PC-9 (cell line): ENCODE results near the gene PFKP. TPM values are rescaled to one million over a fixed set of nuclear protein-coding genes. Genes with fewer than 3 reads are reported as not detected.

Experiments used
- BruUV-seq: library from RNA; stranded (reverse); fragments of 400-500 nt; replicated peaks from 2 replicates; lab custom pipeline; 2021; lab: Mats Ljungman, UMichigan
- CTCF ChIA-PET: fragments of 300-600 bp; sonication (Branson Sonifier 250); formaldehyde crosslinking; loops from one replicate; lab custom pipeline; 2022; ENCODE audit warnings: antibody characterized with exemption; lab: Charles Lee
- POLR2A ChIA-PET: fragments of 300-600 bp; sonication (Branson Sonifier 250); formaldehyde crosslinking; loops from one replicate; lab custom pipeline; 2022; ENCODE audit warnings: antibody characterized with exemption; ENCODE audit not compliant: unreplicated experiment; lab: Charles Lee
- DNase-seq, 2 experiments: peaks; one replicate each; pipeline versions ENCODE4 v3.0.0 to v3.0.0-alpha.2; 2015 to 2022; ENCODE audit warnings: mixed read lengths in 1 of 2
- H2AFZ ChIP-seq: fragments of 200-600 bp; sonication (generic); 2 replicates; pipeline ENCODE4 v1.8.1; 2017; ENCODE audit warnings: antibody characterized with exemption
- H3F3A ChIP-seq: fragments of 200-600 bp; sonication (generic); 2 replicates; pipeline ENCODE4 v1.8.1; 2017; ENCODE audit warnings: antibody characterized with exemption, mild to moderate bottlenecking, low read depth; ENCODE audit not compliant: insufficient read depth
- H3K27ac ChIP-seq: fragments of 200-600 bp; sonication (generic); 2 replicates; pipeline ENCODE4 v1.6.1; 2016; ENCODE audit warnings: mixed run types
- H3K27me3 ChIP-seq: fragments of 200-600 bp; sonication (generic); 2 replicates; pipeline ENCODE4 v1.6.1; 2016; ENCODE audit warnings: low read depth, mixed run types; ENCODE audit not compliant: insufficient read depth
- H3K36me3 ChIP-seq: fragments of 200-600 bp; sonication (generic); 2 replicates; pipeline ENCODE4 v1.6.1; 2016; ENCODE audit warnings: low read depth, mixed run types
- H3K4me1 ChIP-seq: fragments of 200-600 bp; sonication (generic); replicated peaks from 2 replicates; pipeline ENCODE4 v1.6.1; 2016; ENCODE audit warnings: mixed run types; ENCODE audit not compliant: insufficient read depth
- H3K4me2 ChIP-seq: fragments of 200-600 bp; sonication (generic); 2 replicates; pipeline ENCODE4 v1.6.1; 2017; ENCODE audit warnings: mixed run types
- H3K4me3 ChIP-seq: fragments of 200-600 bp; sonication (generic); 2 replicates; pipeline ENCODE4 v1.6.1; 2016; ENCODE audit warnings: mixed run types
- H3K79me2 ChIP-seq: fragments of 200-600 bp; sonication (generic); 2 replicates; pipeline ENCODE4 v1.6.1; 2017; ENCODE audit warnings: low read depth, mixed run types
- H3K9me2 ChIP-seq: fragments of 200-600 bp; sonication (generic); 2 replicates; pipeline ENCODE4 v1.8.1; 2017; ENCODE audit warnings: mild to moderate bottlenecking; ENCODE audit not compliant: insufficient read depth
- H3K9me3 ChIP-seq: fragments of 200-600 bp; sonication (generic); 2 replicates; pipeline ENCODE4 v1.8.1; 2016; ENCODE audit warnings: low read depth; ENCODE audit not compliant: insufficient read depth
- H4K20me1 ChIP-seq: fragments of 200-600 bp; sonication (generic); 2 replicates; pipeline ENCODE4 v1.8.1; 2017; ENCODE audit not compliant: insufficient read depth
- CTCF ChIP-seq: fragments of 200-600 bp; sonication (generic); conservative IDR thresholded peaks from 2 replicates; pipeline ENCODE4 v1.6.1; 2017; ENCODE audit warnings: mixed run types, antibody characterized with exemption, mild to moderate bottlenecking, moderate library complexity
- EZH2 ChIP-seq: fragments of 200-600 bp; sonication (generic); IDR thresholded peaks from 2 replicates; pipeline ENCODE4 v1.8.0; 2017; ENCODE audit warnings: antibody characterized with exemption, low read depth
- intact Hi-C: fragments of 100-400 bp; cut with micrococcal nuclease; formaldehyde crosslinking; loops from one replicate; pipeline ENCODE4 v1.10.0; 2022; ENCODE audit not compliant: unreplicated experiment
- total RNA-seq: library from RNA; stranded (reverse); gene quantifications from 2 replicates; pipeline ENCODE4 v1.2.3, GENCODE V29; 2021

The PFKP gene
- total RNA-seq, 1 experiment from 2014 or later = 234 TPM

- Histone ChIP-seq H3K4me3 (no peak overlapping the region), H4K20me1 (no peaks in the 10 kb centered on the region), H3K9me3 (no peaks in the 10 kb centered on the region), H3K4me2 (no peak overlapping the region), H3K36me3 (peaks cover 4% of the 10 kb centered on the region; the same call in 1 of the 2 replicates), H3K9me2 (no peaks in the 10 kb centered on the region), H3K27me3 (no peaks in the 10 kb centered on the region), H3K27ac (no peak overlapping the region), H3K79me2 (no peaks in the 10 kb centered on the region), H3K4me1 (no peaks in the 10 kb centered on the region), H2AFZ (no peak overlapping the region), H3F3A (no peaks in the 10 kb centered on the region)
- ChIA-PET CTCF (no interaction called here), POLR2A (no interaction called here)
- BruUV-seq = no TSS peak
- TF ChIP-seq EZH2 = no peak
- TF ChIP-seq CTCF = no peak
- intact Hi-C loops = no loop called here
- DNase-seq = no peak
Measured at GRCh38 chr10:3152566-3152935, 85.2 kb downstream of the PFKP start.

GRCh38 chr10:3154666-3155065, 87.3 kb downstream of the PFKP start:
- intact Hi-C loops = no loop called here
- H3K9me2 ChIP-seq = no peaks in the 10 kb centered on the region
- no peaks in the 10 kb centered on the region for H3K4me1 ChIP-seq
- no peak overlapping the region for H2AFZ ChIP-seq
- POLR2A ChIA-PET = no interaction called here
- CTCF ChIA-PET = no interaction called here
- no peak overlapping the region for H3K4me2 ChIP-seq
- TF ChIP-seq EZH2 (no peak), CTCF (no peak)
- no peaks in the 10 kb centered on the region for H3F3A ChIP-seq
- H3K27ac ChIP-seq = no peak overlapping the region
- H3K79me2 ChIP-seq = no peaks in the 10 kb centered on the region
- H3K36me3 ChIP-seq = peaks cover 10% of the 10 kb centered on the region; the same call in 1 of the 2 replicates
- H3K9me3 ChIP-seq = no peaks in the 10 kb centered on the region
- H3K4me3 ChIP-seq = no peak overlapping the region
- no peaks in the 10 kb centered on the region for H4K20me1 ChIP-seq
- no TSS peak for BruUV-seq
- DNase-seq = no peak
- H3K27me3 ChIP-seq = no peaks in the 10 kb centered on the region

GRCh38 chr10:3159152-3159551, 91.8 kb downstream of the PFKP start:
- Histone ChIP-seq H3F3A (no peaks in the 10 kb centered on the region), H3K27ac (no peak overlapping the region), H3K9me2 (no peaks in the 10 kb centered on the region), H3K79me2 (no peaks in the 10 kb centered on the region), H3K36me3 (peaks cover 12% of the 10 kb centered on the region; the same call in 1 of the 2 replicates), H3K4me1 (no peaks in the 10 kb centered on the region), H3K9me3 (no peaks in the 10 kb centered on the region), H3K27me3 (no peaks in the 10 kb centered on the region), H3K4me2 (no peak overlapping the region), H3K4me3 (no peak overlapping the region), H2AFZ (no peak overlapping the region), H4K20me1 (no peaks in the 10 kb centered on the region)
- BruUV-seq = no TSS peak
- POLR2A ChIA-PET = no interaction called here
- TF ChIP-seq CTCF (no peak), EZH2 (no peak)
- DNase-seq = no peak
- intact Hi-C loops = no loop called here
- CTCF ChIA-PET = no interaction called here
